IMR-90 (cell line): ENCODE measurements around the gene ADAMTS19. TPM values are rescaled to one million over a fixed set of nuclear protein-coding genes. Genes with fewer than 3 reads are reported as not detected.

Source experiments
- ATAC-seq: fragments of 200-7000 bp; cut with Tn5 transposase; 2 replicates; pipeline ENCODE4 v1.9.1; 2020; ENCODE audit warnings: low read depth, mild to moderate bottlenecking, moderate library complexity
- BruUV-seq: library from RNA; stranded (reverse); fragments of 400-500 nt; replicated peaks from 2 replicates; lab custom pipeline; 2021; lab: Mats Ljungman, UMichigan
- CTCF ChIA-PET: fragments of 300-600 bp; formaldehyde crosslinking; extraction: SDS; loops from one replicate; lab custom pipeline; 2021; ENCODE audit warnings: antibody characterized with exemption; lab: Yijun Ruan, JAX
- POLR2A ChIA-PET: fragments of 300-600 bp; sonication (Branson Sonifier 250); formaldehyde crosslinking; loops from one replicate; lab custom pipeline; 2022; ENCODE audit warnings: antibody characterized with exemption; ENCODE audit not compliant: unreplicated experiment; lab: Charles Lee
- DNase-seq: peaks from one replicate; pipeline ENCODE4 v3.0.0; 2013
- H2AFZ ChIP-seq: replicated peaks from 2 replicates; pipeline ENCODE3; 2013; ENCODE audit warnings: low read length, mild to moderate bottlenecking; ENCODE audit not compliant: poor library complexity
- H2AK5ac ChIP-seq: 2 replicates; pipeline ENCODE4 v1.6.1; 2013; ENCODE audit warnings: low read depth, low read length, inconsistent platforms
- H2AK9ac ChIP-seq: replicated peaks from 2 replicates; pipeline ENCODE3; 2013; ENCODE audit warnings: mild to moderate bottlenecking, low read depth, low read length, moderate library complexity; ENCODE audit not compliant: poor library complexity
- H2BK120ac ChIP-seq: 2 replicates; pipeline ENCODE4 v1.6.1; 2013; ENCODE audit warnings: low read depth, low read length, inconsistent platforms
- H2BK15ac ChIP-seq: 3 replicates; pipeline ENCODE4 v1.6.1; 2013; ENCODE audit warnings: low read depth, low read length, inconsistent platforms
- H2BK20ac ChIP-seq: 2 replicates; pipeline ENCODE4 v1.6.1; 2013; ENCODE audit warnings: low read depth, mild to moderate bottlenecking, inconsistent platforms, low read length, moderate library complexity
- H2BK5ac ChIP-seq: 2 replicates; pipeline ENCODE4 v1.6.1; 2013; ENCODE audit warnings: mild to moderate bottlenecking, low read depth, low read length, inconsistent platforms; ENCODE audit not compliant: poor library complexity, severe bottlenecking
- H3K14ac ChIP-seq: replicated peaks from 2 replicates; pipeline ENCODE4 v1.6.1; 2013; ENCODE audit warnings: low read depth, low read length, inconsistent platforms
- H3K18ac ChIP-seq: 2 replicates; pipeline ENCODE4 v1.6.1; 2013; ENCODE audit warnings: low read depth, low read length, control low read depth
- H3K23ac ChIP-seq: 2 replicates; pipeline ENCODE4 v1.6.1; 2013; ENCODE audit warnings: low read depth, low read length, inconsistent platforms
- H3K27ac ChIP-seq: 2 replicates; pipeline ENCODE4 v1.5.1; 2013; ENCODE audit warnings: mild to moderate bottlenecking, control low read depth, low read length; ENCODE audit not compliant: insufficient read depth
- H3K27me3 ChIP-seq: 2 replicates; pipeline ENCODE4 v1.6.1; 2013; ENCODE audit warnings: low read length; ENCODE audit not compliant: control insufficient read depth, insufficient read depth
- H3K36me3 ChIP-seq: 2 replicates; pipeline ENCODE4 v1.6.1; 2013; ENCODE audit warnings: low read length, mixed read lengths; ENCODE audit not compliant: control insufficient read depth, insufficient read depth
- H3K4ac ChIP-seq: 2 replicates; pipeline ENCODE4 v1.6.1; 2013; ENCODE audit warnings: low read depth, low read length, inconsistent platforms
- H3K4me1 ChIP-seq: 2 replicates; pipeline ENCODE4 v1.6.1; 2013; ENCODE audit warnings: low read length, mixed read lengths; ENCODE audit not compliant: control insufficient read depth, insufficient read depth
- H3K4me2 ChIP-seq: 2 replicates; pipeline ENCODE4 v1.6.1; 2013; ENCODE audit warnings: low read depth, mild to moderate bottlenecking, control low read depth, low read length, moderate library complexity
- H3K4me3 ChIP-seq: 2 replicates; pipeline ENCODE4 v1.5.1; 2013; ENCODE audit warnings: low read depth, mild to moderate bottlenecking, control low read depth, low read length, moderate library complexity; ENCODE audit not compliant: insufficient read depth
- H3K56ac ChIP-seq: 2 replicates; pipeline ENCODE4 v1.6.1; 2013; ENCODE audit warnings: low read length, inconsistent platforms; ENCODE audit not compliant: insufficient read depth; ENCODE audit errors: extremely low read depth
- H3K79me1 ChIP-seq, 2 experiments: 2 replicates each; pipeline ENCODE4 v1.6.1; 2013; ENCODE audit warnings: low read length in 2 of 2, inconsistent platforms in 1 of 2, low read depth in 1 of 2
- H3K9ac ChIP-seq: 2 replicates; pipeline ENCODE4 v1.6.1; 2013; ENCODE audit warnings: low read depth, low read length, control low read depth
- H3K9me1 ChIP-seq: 2 replicates; pipeline ENCODE4 v1.6.1; 2013; ENCODE audit warnings: low read length, inconsistent platforms; ENCODE audit not compliant: insufficient read depth
- H3K9me3 ChIP-seq: 2 replicates; pipeline ENCODE4 v1.6.1; 2013; ENCODE audit warnings: low read length; ENCODE audit not compliant: control insufficient read depth, insufficient read depth
- H4K20me1 ChIP-seq: 2 replicates; pipeline ENCODE4 v1.6.1; 2013; ENCODE audit warnings: low read length, inconsistent platforms; ENCODE audit not compliant: insufficient read depth
- H4K5ac ChIP-seq: 2 replicates; pipeline ENCODE4 v1.6.1; 2013; ENCODE audit warnings: mild to moderate bottlenecking, low read depth, low read length, control low read depth
- H4K8ac ChIP-seq, 2 experiments: 2 replicates each; pipeline ENCODE4 v1.6.1; 2013; ENCODE audit warnings: low read depth in 2 of 2, low read length in 2 of 2, control low read depth in 1 of 2, inconsistent platforms in 1 of 2
- H4K91ac ChIP-seq: 2 replicates; pipeline ENCODE4 v1.6.1; 2013; ENCODE audit warnings: low read depth, low read length, inconsistent platforms; ENCODE audit not compliant: insufficient read depth
- BHLHE40 ChIP-seq: fragments of 150-350 bp; IDR thresholded peaks from 2 replicates; pipeline ENCODE4 v1.6.1; 2016; ENCODE audit warnings: mild to moderate bottlenecking, low read depth, low read length
- CEBPB ChIP-seq: IDR thresholded peaks from 2 replicates; pipeline ENCODE4 v1.6.1; 2012; ENCODE audit warnings: low read depth, low read length, improper control_type of control experiment
- CHD1 ChIP-seq: IDR thresholded peaks from 2 replicates; pipeline ENCODE4 v1.6.1; 2012; ENCODE audit warnings: low read depth, low read length, improper control_type of control experiment
- FOS ChIP-seq: fragments of 150-350 bp; IDR thresholded peaks from 2 replicates; pipeline ENCODE4 v1.6.1; 2016; ENCODE audit warnings: low read depth, low read length
- MAFK ChIP-seq: IDR thresholded peaks from 2 replicates; pipeline ENCODE4 v1.6.1; 2012; ENCODE audit warnings: low read depth, low read length, improper control_type of control experiment
- MXI1 ChIP-seq: IDR thresholded peaks from 2 replicates; pipeline ENCODE4 v1.6.1; 2012; ENCODE audit warnings: low read depth, mild to moderate bottlenecking, low read length, moderate library complexity, borderline replicate concordance
- NFE2L2 ChIP-seq: fragments of 150-350 bp; IDR thresholded peaks from 2 replicates; pipeline ENCODE4 v1.6.1; 2016; ENCODE audit warnings: low read depth, mild to moderate bottlenecking, low read length
- POLR2A ChIP-seq: IDR thresholded peaks from 2 replicates; pipeline ENCODE4 v1.6.1; 2012; ENCODE audit warnings: mild to moderate bottlenecking, low read depth, low read length
- RAD21 ChIP-seq: IDR thresholded peaks from 2 replicates; pipeline ENCODE4 v1.6.1; 2012; ENCODE audit warnings: low read length, improper control_type of control experiment
- RFX5 ChIP-seq: IDR thresholded peaks from 2 replicates; pipeline ENCODE4 v1.8.0; 2012; ENCODE audit warnings: low read depth, mild to moderate bottlenecking, low read length, moderate library complexity
- SMC3 ChIP-seq: fragments of 150-350 bp; IDR thresholded peaks from 2 replicates; pipeline ENCODE4 v1.6.1; 2016; ENCODE audit warnings: low read depth, mild to moderate bottlenecking, antibody characterized with exemption, low read length, moderate library complexity
- WGBS, 2 experiments: methylation state at CpG; one replicate each; pipeline versions ENCODE4 v1.1.5 to v1.1.7; 2013; ENCODE audit warnings: missing lambda C conversion rate in 2 of 2; ENCODE audit not compliant: insufficient read length in 1 of 2; ENCODE audit errors: extremely low coverage in 2 of 2; 5-methylcytosine and 5-hydroxymethylcytosine counted together
- dilution Hi-C: fragments of 300-500 bp; cut with HindIII; formaldehyde crosslinking; loops from one replicate; pipeline ENCODE4 v1.14.3; 2018; ENCODE audit warnings: low sequenced_read_pairs; ENCODE audit not compliant: unreplicated experiment
- in situ Hi-C: fragments of 300-500 bp; cut with MboI; formaldehyde crosslinking; loops from 3 replicates; pipeline ENCODE4 v1.14.3; 2019; ENCODE audit warnings: low sequenced_read_pairs, inconsistent platforms, mixed read lengths
- intact Hi-C: fragments of 100-400 bp; cut with micrococcal nuclease; formaldehyde crosslinking; loops from 2 replicates; pipeline ENCODE4 v1.10.0; 2022
- polyA plus RNA-seq, 3 experiments: library from polyadenylated mRNA; depleted of rRNA; stranded (reverse); fragments of >200 nt; gene quantifications; 2 replicates each; pipeline ENCODE4 v1.2.3, GENCODE V29; 2012; ENCODE audit warnings: low replicate concordance in 1 of 3
- total RNA-seq: library from RNA; depleted of rRNA; stranded (reverse); fragments of >200 nt; gene quantifications from 2 replicates; pipeline ENCODE4 v1.2.3, GENCODE V29; 2012
- TF ChIP-seq, protein P1 (sequence below): fragments of 150-350 bp; IDR thresholded peaks from 2 replicates; pipeline ENCODE4 v1.6.1; 2016; ENCODE audit warnings: low read depth, mild to moderate bottlenecking, low read length, moderate library complexity, borderline replicate concordance
- TF ChIP-seq, protein P2 (sequence below): fragments of 150-350 bp; IDR thresholded peaks from 2 replicates; pipeline ENCODE4 v1.6.1; 2017; ENCODE audit warnings: mild to moderate bottlenecking, antibody characterized with exemption, low read length, low read depth

Gene ADAMTS19
- total and polyA plus RNA-seq, 2 of the 4 experiments (the other 2 are of a cell fraction), result under 0.01 to 0.17 TPM

DNA sequence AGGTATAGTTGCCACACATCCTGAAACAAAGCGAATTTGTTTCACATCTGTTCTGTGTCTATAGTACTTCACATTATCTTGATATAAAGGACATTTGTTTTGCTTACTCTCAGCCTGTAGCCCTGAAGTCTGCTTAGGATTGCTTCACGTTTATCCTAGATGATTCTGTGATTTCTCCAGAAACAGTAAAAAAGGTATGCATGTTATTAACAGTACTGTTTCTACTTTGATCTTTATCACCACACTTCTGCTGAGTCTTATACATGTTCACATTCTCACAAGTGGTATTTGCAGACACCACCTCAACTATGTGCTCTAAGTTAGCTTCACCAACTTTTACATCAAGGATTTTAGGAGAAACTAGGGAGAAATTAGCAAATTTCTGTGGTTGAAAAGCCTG, 47.4 kb upstream of the ADAMTS19 start:
- H3K4me2 ChIP-seq, result no peak overlapping the region
- DNase-seq (no peak), ATAC-seq (no peak)
- H3K56ac ChIP-seq, result no peak overlapping the region
- no peak overlapping the region for H2BK15ac ChIP-seq
- H3K27me3 ChIP-seq, result no peaks in the 10 kb centered on the region
- in situ Hi-C loops, result no loop called here
- ChIA-PET POLR2A (no interaction called here), CTCF (no interaction called here)
- TF ChIP-seq RFX5 (no peak), BHLHE40 (no peak), RAD21 (no peak), CHD1 (no peak), CEBPB (no peak), POLR2A (no peak), SMC3 (no peak), MAFK (no peak), NFE2L2 (no peak), FOS (no peak), MXI1 (no peak)
- TF ChIP-seq, protein P1, sequence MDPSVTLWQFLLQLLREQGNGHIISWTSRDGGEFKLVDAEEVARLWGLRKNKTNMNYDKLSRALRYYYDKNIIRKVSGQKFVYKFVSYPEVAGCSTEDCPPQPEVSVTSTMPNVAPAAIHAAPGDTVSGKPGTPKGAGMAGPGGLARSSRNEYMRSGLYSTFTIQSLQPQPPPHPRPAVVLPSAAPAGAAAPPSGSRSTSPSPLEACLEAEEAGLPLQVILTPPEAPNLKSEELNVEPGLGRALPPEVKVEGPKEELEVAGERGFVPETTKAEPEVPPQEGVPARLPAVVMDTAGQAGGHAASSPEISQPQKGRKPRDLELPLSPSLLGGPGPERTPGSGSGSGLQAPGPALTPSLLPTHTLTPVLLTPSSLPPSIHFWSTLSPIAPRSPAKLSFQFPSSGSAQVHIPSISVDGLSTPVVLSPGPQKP, result no peak
- TF ChIP-seq, protein P2, sequence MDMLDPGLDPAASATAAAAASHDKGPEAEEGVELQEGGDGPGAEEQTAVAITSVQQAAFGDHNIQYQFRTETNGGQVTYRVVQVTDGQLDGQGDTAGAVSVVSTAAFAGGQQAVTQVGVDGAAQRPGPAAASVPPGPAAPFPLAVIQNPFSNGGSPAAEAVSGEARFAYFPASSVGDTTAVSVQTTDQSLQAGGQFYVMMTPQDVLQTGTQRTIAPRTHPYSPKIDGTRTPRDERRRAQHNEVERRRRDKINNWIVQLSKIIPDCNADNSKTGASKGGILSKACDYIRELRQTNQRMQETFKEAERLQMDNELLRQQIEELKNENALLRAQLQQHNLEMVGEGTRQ, result no peak
- no peak overlapping the region for H2BK120ac ChIP-seq
- no peak overlapping the region for H2BK5ac ChIP-seq
- dilution Hi-C loops, result no loop called here
- H3K36me3 ChIP-seq, result no peaks in the 10 kb centered on the region
- no TSS peak for BruUV-seq
- H3K4me1 ChIP-seq, result peaks cover 2% of the 10 kb centered on the region; the same call in 1 of the 2 replicates
- no peak overlapping the region for H3K9ac ChIP-seq
- no peak overlapping the region for H3K4me3 ChIP-seq
- H3K4ac ChIP-seq, result no peak overlapping the region
- no peak overlapping the region for H2AFZ ChIP-seq
- H4K5ac ChIP-seq, result no peak overlapping the region
- H3K9me3 ChIP-seq, result no peaks in the 10 kb centered on the region
- no peak overlapping the region for H3K23ac ChIP-seq
- H2AK5ac ChIP-seq, result no peak overlapping the region
- H4K8ac ChIP-seq, result no peak overlapping the region
- intact Hi-C loops, result no loop called here
- H3K27ac ChIP-seq, result no peak overlapping the region
- no peak overlapping the region for H4K91ac ChIP-seq
- H2BK20ac ChIP-seq, result no peak overlapping the region
- no peaks in the 10 kb centered on the region for H4K20me1 ChIP-seq
- H3K79me1 ChIP-seq, result no peaks in the 10 kb centered on the region
- no peaks in the 10 kb centered on the region for H3K9me1 ChIP-seq
- WGBS, 2 experiments, result no CpG with 5 or more reads among the region's 2 CpGs
- H3K18ac ChIP-seq, result no peak overlapping the region
- no peak overlapping the region for H2AK9ac ChIP-seq
- no peak overlapping the region for H3K14ac ChIP-seq
